Retina (tissue), 1 donor: ENCODE measurements around the gene SPINT1.

Source experiments
- DNase-seq: peaks from one replicate; pipeline ENCODE4 v3.0.0-alpha.2; 2016

SPINT1 gene

GRCh38 chr15:40894681-40895448, 51.0 kb downstream of the SPINT1 start:
- DNase-seq, result peak; percentile 82

GRCh38 chr15:40899536-40900207, 55.8 kb downstream of the SPINT1 start:
- no peak for DNase-seq

- DNase-seq, result no peak
These were observed 56.6 kb downstream of the SPINT1 start for GRCh38 chr15:40900256-40901052.

GRCh38 chr15:40901053-40901443, 57.2 kb downstream of the SPINT1 start:
- no peak for DNase-seq

GRCh38 chr15:40902605-40903561, 59.0 kb downstream of the SPINT1 start:
- DNase-seq, result no peak

GRCh38 chr15:40904552-40905201, 60.8 kb downstream of the SPINT1 start:
- no peak for DNase-seq

- DNase-seq, result peak; percentile 94
These were observed 62.5 kb downstream of the SPINT1 start for GRCh38 chr15:40906091-40906990.

- DNase-seq, result no peak
These were observed 63.3 kb downstream of the SPINT1 start for GRCh38 chr15:40906991-40907802.
